GM21381 (cell line): Measurements from ENCODE around the gene IDUA.

Experiments
- ATAC-seq: cut with Tn5 transposase; IDR thresholded peaks from one replicate; pipeline ENCODE4 v1.9.1; 2021; ENCODE audit warnings: mild to moderate bottlenecking, moderate library complexity; ENCODE audit not compliant: unreplicated experiment

The IDUA gene

DNA sequence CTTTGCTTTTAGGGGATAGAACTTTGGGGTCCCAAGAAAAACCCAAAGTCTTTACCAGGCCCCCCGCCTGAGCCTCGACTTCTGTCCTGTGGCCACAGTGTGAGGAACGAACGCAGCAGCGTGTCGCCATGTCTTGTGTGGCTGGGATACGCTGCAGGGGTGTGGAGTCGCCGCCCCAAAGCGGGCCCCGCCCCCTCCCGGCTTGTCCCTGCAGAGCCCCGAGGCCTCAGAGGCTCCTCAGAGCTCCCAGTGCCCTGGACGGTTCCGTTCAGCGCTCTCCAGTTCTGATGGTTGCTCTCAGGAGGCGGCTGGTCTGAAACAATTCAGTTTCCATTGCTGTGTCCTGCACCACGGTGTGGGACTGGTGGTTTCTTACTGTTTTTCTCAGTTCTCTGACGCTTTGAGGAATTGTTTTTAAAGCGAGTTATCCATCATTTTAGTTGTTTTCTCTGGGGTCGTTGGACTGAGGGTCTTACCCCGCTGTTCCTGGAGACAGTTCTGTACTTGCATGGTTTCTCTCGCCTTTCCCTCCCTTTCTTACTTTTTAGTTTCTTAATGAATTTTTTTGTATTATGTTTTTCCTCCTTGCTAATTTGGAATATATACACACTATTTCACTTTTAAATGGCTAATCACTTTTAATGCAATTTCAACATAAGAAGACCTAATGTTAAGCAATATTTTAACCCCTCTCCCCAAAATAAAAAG is 1.6 kb upstream of the IDUA start:
- ATAC-seq = no peak

DNA sequence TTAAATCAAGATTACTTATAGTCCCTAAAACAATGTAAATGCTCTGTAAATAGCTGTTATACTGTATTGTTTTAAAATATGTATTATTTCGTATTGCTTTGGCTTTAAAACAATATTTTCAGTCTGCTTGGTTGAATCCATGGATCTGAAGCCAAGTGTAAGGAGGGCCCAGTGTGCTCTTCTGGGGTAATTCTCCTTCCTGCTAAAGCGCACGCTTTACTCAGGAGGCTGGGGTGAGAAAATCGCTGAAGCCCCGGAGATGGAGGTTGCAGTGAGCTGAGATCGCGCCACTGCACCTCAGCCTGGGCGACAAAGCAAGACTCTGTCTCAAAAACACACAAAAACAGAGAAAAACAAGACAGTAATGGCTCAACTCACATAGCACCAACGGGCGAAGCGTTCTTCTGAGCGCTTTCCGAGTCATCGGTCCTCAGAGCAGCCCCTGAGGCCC is 391 bp upstream of the IDUA start:
- peak; percentile 12 for ATAC-seq

DNA sequence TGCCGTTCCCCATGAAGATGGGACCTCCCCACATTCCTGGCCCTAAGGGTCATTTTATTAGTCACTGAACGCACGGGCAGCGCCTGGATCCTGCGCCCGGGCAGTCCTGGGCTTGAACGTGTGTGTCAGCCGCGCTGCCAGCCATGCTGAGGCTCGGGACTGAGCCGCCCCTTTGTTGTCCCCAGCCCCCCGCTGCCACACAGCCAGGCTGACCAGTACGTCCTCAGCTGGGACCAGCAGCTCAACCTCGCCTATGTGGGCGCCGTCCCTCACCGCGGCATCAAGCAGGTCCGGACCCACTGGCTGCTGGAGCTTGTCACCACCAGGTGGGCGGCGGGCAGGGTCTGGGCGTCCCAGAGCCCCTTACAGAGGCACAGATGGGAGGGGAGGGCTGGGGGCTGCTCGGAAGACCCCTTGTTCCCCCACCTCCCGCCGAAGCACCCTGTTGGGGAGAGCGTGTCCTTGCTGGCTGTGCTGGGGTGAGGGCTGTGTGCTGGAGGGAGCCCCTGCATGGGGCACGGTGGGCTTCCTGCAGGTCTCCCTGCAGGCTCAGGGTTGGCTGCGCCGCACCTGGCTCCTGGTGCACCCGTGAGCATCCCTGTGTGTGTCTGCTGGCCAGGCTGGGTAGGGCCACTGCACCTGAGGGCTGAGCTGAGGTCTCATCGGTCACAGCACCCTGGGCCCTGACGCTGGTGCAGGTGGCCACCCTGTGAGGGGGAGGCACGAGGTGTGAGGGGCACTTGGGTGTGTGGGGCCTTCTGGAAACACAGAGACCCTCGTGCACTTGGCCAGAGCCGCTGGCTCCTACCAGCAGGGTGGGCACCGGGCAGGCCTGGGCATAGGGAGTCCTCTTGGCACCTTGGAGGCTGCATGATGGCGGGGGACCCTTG is 1.0 kb downstream of the IDUA start:
- no peak for ATAC-seq

DNA sequence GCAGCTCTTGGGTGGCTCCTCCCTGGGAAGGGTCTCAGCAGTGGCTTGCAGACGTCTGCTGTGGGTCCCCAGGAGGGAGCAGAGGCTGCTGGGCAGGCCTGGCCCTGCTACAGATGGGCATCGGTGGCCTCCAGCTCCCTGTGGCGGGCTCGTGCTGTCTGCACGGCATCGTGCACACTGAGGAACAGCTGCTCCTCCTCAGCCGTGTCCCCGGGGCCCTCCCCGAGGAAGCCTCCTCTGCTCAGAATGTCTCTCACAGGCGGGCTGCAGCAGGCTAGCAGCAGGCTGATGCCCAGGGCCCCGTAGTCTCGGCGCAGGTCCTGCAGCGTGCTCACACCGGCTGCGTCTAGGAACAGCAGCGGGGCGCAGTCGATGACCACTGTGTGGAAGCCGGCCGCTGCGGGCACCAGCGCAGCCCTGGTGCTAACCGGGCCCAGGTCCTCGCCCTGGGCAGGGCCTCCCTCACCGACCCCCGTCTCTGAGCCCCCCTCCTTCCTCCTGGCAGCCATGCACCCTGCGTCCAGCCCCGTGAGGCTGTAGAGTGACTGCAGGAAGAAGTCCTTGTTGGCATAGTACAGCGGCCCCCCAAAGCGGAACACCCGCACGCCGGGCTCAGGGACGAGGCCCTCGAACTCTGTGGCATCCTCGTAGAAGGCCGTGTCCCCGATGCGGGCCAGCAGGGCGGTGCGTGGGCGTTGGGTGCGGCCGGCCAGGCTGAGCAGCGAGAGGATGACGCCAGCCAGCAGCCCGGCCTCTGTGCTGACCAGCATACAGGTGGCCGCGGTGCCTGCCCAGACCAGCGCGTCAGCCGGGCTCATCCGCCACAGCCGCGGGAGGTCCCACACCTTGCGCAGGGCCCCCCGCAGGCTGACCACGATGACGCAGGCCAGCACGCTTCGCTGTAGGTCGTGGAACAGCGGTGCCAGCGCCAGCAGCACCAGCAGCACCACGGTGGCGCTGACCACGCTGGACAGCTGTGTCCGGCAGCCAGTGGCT is 2.2 kb downstream of the IDUA start:
- ATAC-seq = no peak

DNA sequence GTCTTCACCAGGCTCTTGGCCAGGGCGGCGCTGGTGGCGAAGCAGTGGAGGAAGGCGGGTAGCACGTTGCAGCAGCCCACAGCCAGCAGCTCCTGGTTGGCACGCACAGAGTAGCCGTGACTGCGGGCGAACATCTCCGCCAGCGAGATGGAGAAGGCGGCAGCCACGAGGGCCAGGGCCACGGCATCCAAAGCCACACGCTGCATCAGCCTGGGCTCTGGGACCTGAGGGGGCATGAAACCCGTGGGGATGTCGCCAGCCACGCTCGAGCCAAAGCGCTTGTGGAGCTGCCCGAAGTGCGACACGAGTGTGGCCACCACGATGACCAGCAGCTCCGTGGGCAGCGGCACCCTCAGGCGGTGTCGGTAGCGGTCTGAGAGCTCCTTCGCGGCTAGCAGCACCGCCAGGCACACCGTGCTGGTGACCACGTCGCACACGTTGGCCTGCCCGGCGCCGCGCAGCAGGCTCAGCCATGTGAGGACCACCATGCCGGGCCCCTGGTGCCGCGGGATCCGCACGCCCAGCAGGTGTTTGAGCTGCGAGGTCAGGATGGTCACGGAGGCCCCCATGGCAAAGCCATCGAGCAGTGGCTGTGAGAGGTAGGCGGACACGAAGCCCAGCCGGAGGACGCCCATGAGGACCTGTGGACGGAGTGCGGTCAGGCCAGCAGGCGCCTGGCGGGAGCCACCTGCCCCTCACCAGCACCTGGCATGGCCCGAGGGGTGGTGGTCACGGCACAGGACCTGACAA is 3.1 kb downstream of the IDUA start:
- no peak for ATAC-seq

DNA sequence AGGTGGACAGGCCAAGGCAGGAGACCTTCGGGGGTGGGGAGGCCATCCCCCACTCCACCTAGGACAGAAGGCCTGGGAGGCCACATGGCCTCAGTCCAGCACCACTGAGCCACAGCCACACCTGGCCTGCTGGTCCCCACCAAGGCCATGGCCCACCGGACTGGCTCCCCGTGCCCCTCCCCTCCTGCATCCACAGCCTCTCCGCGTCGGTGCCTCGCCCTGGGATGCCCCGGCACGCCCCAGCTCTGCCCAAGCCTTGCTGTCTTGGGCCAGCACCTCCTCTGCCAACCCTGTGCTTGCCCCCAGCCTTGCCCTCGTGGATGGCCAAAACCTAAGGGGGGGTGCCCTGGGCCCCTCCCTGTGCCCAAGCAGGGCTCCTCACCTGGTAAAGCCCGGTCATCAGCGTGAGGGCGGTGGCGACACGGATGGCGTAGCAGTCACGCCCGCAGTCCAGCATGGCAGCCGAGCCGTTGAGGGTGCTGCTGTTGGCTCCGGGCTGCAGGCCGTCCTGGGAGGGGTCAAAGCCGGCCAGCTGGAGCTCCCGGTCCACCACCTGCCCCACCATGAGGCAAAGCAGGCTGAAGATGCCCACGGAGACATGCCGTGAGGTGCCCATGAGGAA is 4.0 kb downstream of the IDUA start:
- ATAC-seq = no peak

DNA sequence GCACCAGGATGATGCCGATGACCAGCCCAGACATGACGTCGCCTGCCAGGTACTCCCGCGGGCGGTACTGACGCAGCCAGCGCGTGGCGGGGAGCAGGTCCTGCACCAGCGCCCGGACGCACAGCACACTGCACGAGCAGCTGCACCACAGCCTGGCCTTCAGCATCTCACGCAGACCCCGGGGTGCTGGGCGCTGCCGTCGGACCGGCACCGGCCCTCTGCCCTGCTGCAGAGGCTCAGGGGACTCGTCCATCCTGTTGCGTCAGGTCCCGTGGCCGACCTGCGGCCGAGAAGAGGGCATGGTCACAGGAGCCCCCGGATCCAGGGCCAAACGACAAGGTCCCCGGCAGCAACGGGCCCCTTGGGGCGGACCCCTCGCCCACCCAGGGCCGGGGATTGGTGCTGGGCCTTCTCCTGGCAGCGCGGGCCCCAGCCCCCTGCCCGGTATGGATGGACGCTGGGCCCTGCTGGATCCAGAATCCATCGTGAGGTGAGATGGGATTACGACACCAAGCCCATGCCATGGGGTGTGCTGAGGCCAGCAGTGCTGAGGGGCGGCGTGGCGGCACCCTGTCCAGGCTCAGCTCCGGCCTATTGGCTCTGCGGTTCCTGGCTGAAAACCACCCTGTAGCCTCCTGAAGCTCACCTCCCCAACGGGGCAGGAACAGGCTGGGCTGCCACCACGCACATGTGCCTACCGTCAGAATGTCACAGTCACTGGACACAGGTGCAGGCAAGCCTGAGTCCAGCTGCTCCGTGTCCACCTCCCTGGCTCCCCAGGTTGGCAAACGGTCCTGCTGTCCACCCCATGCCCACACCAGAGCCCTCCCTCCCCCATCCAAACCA is 4.8 kb downstream of the IDUA start:
- no peak for ATAC-seq

DNA sequence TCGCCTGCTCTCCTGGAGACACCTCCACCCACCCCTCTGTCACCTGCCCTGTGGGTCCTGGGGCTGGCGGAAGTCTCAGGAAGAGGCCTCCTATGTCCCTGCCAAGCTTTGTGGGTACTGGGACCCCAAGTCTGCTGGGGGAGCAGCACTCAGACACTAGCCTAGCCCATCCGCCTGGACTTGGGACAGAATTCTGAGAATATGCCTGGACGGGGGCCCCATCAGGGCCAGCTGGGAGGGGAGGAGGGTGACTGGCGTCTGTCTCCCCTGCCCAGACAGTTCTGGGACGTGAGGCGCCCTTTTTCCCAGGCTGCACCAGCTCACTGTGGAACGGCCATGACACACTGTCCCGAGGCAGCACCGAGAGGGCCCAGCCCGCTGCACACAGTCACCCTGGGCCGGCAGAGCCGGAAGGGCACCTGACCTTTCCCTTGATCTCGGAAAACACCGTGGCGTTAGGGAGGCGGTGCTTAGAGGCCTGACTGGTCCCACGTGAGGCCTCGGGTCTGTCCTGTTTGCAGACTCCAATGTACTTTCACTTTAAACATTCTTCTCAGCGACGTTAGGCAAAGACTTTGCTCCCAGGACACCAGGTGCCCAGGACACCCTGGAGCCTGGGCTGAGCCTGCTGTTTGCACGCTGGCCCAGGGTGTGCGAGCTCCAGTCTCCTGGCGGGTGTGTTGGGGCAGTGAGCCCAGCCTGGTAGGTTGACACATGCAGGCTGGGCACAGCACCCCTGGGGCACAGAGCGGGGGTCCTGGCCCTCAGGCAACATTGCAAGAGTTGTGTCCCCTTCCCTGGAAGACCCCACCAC is 5.7 kb downstream of the IDUA start:
- no peak for ATAC-seq

DNA sequence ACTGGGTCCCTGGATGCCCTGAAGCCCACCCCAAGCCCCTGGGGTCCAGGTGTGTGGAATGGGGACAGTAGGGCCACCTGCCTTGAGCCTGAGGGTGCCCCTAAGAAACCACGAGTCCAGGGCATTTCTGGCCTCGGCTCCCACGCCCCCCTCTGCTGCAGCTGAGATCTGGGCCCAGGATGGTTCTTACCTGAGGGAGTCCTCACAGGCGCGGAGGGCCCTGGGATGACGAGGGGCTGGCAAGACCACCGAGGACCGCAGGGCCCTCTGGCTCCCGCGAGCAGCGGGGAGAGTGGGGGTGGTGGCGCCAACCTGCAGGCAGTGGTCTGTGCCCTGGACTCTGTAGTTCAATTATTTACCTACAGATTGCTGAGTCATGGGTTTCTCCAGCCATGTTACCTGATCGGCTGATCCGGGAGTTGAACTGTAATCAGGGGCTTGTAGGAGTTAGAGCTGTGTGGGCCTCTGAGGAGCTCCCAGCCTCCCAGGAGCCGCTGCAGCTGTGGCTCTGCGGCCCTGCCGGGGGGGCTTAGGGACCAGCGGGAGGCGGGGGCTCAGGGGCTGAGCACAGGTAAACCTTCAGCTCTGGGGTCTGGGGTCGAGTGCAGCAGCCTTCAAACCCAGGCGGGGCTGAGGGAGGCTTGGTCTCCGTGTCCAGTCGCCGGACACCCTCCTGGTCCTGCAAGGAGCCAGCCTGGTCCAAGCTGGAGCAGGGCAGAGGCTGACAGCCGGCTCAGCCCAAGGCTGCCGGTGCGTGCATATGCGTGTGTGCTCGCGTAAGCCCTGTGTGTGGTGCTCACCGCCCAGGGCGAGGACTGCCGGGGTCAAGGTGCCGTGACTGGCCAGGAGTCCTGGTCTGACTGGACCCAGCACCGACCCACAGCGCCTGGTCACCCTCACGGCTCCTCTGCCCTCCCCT is 6.5 kb downstream of the IDUA start, which contains the start of gene SLC26A1:
Gene SLC26A1, minus strand, starts transcription at position 294 of the 919 bp plus-strand sequence. CDS start 1,701 bp downstream, outside the sequence.
- no peak for ATAC-seq

DNA sequence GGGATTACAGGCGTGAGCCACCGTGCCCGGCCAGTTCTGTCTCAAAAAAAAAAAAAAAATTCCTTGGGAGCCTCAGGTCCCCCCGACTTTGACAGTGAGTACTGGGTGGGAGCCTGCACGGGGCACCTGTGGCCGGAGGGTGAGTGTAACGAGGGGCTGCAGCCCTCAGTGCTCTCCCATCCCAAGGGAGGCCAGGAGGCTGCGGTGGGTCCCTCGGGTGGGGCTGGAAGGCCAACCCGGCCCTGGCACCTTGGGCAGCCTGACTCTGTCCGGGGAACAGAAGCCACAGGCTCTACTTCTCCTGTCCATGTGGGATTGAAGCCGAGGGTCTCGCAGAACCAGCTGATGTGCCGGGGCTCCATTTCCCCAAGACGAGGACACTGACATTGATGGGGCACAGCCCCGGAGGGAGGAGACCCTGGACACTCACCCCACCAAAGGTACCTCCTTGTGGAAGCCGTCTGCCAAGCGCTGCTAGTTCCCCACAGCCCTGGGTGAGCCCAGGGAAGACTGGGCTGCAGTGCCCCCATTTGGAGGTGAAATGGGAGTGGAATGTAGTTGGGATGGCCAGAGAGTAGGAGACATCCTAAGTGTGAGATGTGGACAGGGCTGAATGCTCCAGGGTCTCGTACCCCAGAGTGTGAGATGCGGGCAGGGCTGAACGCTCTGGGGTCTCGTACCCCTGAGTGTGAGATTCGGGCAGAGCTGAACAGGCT is 8.6 kb downstream of the IDUA start:
- no peak for ATAC-seq

DNA sequence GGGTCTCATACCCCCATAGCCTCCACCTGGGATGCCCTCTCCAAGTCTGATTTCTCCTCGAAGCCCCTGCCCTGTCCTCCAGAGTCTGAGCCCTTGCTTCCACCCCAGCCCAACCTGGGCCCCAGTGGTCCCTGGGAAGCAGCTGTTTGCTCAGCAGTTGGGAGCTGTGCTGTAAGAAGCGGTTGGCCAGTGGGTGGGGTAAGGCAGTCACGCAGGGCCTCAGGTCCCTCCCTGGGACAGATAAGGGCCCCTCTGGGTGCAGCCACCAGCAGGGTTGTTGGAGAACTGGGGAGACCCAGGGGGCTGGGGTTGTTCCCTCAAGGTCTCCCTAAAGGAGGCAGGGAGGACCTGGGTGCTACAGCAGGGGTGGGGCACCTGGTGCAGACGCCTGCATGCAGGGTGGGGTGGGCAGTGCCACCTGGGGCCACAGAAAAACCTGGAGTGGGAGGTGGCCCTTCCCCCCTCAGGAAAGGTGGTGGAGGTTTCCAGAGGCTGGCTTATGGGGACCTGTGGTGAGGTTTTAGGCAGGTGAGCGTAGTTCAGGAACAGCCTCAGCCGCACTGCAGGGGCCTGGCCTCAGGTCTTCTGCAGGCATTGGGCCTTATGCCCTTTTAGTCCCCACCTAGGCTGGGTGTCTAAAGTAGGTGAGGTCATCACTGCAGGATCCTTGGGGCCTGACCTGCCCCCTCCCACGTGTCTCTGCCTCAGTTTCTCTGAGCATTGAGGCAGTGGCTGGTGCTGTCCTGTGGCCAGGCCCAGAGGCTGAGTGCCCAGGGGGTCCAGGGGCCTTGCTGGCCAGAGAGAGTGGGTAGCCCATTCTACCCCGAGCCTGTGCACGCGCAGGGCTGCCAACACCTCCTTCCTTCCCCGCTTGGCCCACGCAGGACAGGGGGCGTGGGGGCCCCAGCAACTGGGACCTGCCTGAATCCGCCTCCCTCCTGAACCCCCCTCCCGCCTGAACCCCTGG is 9.5 kb downstream of the IDUA start:
- ATAC-seq = no peak

DNA sequence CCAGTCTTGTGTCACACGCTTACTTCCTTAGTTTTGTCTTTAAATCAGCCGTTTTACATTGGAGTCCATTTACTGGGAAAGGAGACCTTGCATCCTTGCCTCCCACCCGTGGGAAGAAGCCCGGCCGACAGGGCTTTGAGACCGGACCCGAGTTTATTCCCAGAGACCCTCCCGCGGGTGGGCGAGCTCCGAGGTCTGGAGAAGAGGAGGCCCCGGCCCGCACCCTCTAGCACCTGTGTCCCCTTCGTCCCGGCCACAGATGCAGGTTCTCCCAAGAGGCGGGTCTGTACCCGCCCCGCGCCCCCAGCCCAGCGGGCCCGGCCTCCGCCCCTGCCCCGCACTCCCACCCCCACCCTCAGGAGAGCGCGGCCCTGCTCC is 10.1 kb downstream of the IDUA start:
- ATAC-seq = no peak

DNA sequence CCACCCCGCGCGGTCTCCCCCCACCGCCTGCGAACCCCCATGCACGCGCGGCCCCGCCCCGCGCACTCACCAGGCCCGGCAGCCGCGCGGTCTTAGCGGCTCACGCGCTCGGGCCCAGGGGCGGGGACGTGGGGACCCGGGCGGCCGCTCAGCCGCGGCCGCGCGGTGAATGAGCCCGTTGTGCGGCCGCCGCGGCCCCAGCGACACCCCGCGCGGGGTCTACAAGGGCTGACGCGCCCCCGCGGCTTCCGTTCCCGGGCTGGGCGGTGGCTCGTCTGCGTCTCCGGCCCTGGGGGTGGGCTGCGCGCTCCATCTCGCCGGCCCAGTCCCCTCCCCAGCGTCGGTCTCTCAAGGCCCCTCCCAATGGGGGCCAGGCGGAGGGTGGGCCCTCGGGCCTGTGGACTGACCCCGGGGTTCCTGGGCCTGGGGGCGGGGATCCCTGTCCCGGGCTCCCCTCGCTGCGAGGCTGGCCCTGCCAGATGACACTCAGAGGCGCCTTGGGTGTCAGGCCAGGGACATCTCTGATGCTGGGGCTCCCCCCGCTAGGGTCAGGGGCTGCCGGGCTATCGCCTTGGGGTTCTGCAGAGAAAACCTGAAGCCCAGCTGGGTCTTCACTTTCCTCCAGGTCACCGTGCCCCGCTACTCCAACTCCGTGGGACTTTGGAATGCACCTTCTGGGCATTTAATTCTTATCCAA is 10.7 kb downstream of the IDUA start:
- ATAC-seq = no peak

DNA sequence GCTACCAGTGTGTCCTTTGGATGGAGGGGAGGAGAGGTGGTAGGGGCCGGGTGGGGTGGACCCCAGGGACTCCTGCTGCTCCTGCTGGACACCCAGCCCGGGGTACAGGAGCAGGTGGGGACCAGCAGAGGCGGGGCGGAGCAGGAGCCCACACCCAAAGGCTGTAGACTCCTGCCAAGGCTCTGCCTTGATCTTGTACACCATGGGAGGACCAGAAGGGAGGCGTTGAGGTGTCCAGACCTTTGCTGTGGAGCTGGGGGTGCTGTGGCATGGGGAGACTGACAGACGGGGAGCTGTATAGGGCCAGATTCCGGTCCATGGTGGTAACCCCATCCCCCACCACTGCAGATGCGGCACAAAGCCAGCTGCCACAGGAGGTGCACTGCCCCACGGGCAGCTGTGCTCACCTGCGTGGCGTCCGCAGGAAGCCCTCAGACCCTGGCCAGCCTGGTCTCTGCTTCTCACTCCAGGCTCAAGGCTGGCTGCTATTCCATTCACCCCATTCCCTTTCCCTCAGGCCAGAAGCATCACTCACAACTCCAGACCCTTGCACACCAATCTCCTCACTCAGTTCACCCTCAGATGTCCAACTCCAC is 11.3 kb downstream of the IDUA start:
- no peak for ATAC-seq
